Measurements from ENCODE around the gene MPRIP.
"Not testable (repeated sequence)": the region's sequence is repeated elsewhere in the genome, so short reads cannot be mapped to it uniquely, and the experiment has no call there.

The MPRIP gene

DNA sequence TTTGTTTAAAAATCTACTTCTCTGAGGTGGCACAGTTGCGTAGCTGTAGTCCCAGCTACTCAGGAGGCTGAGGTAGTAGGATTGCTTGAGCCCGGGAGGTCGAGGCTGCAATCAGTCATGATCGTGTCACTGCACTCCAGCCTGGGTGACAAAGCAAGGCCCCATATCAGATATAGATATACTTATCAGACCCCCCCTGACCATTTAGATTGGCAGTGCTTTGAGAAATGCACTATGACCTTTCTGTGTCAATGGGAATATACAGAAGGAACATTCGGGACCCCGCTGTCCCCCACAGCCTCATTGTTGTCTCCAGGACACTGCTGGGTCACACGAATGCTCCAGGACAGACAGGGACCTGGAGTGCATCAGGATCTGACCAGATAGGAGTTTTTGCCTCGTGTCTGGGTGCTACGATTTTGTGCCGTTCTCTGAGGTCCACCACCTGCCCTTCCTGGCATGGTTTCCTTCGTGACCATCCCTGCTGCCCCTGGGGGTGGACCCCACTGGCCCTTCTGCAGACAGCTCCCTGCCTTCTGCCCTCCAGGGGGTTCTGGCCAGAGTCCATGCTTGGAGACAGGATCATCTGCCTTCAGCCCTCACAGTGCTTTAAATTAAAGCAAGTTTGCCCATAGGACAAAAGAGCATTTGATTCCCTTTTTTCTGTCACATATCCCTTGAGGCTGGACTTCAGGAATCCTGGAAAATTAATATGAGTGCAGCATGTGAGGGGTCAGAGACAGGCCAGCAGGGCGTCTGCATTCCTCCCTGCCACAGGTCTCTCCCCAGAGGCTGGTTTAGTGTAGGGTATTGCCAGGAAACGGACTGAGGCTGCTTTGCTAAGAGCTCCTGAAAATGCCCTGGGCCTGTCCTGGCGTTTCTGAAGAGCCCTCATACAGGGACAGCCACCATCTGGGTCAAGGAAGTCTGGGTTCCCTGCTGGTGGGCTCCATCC lies 144.6 kb downstream of the MPRIP start:
- no peak for DNase-seq
- Mint-ChIP-seq H3K4me1 (peaks cover 62% of the 10 kb centered on the region), H3K9me3 (no peaks in the 10 kb centered on the region), H3K4me3 (no peak overlapping the region), H3K27ac (peak overlapping the region; percentile 97), H3K27me3 (no peaks in the 10 kb centered on the region), H3K36me3 (peaks cover 61% of the 10 kb centered on the region)
- CTCF ChIA-PET: interaction anchor here (1.2 kb wide), 1 partner anchor 19 kb away, joined by 3 read pairs; the partner anchor contains the start of gene PLD6

GRCh38 chr17:17188586-17188985 lies 146.3 kb downstream of the MPRIP start:
- CTCF ChIA-PET: no interaction called here
- H3K27ac Mint-ChIP-seq: no peak overlapping the region
- peaks cover 49% of the 10 kb centered on the region for H3K4me1 Mint-ChIP-seq

DNA sequence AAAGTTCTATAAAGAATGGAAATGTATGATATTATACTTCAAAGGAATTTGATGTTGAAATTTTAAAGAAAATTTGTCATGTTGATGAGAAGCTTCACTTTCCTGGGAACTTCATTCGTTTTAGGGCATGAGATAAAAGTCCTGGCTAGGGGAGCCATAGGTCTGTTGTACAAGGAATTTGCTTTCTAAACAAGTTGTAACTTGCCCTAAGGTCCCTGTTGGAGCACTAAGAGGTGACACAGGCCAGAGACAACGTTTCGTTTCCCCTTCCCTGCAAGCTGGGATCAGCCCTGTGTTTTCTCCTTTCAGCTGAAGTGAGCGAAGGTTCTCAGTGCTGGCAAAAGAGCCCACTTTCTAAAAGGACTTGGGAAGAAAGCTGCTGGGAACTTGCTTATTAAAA lies 147.3 kb downstream of the MPRIP start:
- H3K4me1 Mint-ChIP-seq: peaks cover 39% of the 10 kb centered on the region
- no peaks in the 10 kb centered on the region for H3K27me3 Mint-ChIP-seq
- CTCF ChIA-PET: interaction anchor here (0.7 kb wide), 1 partner anchor 165 kb away, joined by 3 read pairs; no protein-coding TSS in a partner anchor
- no peak overlapping the region for H3K4me3 Mint-ChIP-seq
- no peak for DNase-seq
- H3K27ac Mint-ChIP-seq: peak overlapping the region; percentile 49
- peaks cover 43% of the 10 kb centered on the region for H3K36me3 Mint-ChIP-seq
- no peaks in the 10 kb centered on the region for H3K9me3 Mint-ChIP-seq

More at GRCh38 chr17:17188586-17188985, 146.3 kb downstream of the MPRIP start:
- Mint-ChIP-seq H3K4me3 (no peak overlapping the region), H3K9me3 (no peaks in the 10 kb centered on the region), H3K27me3 (no peaks in the 10 kb centered on the region), H3K36me3 (peaks cover 53% of the 10 kb centered on the region)
- no peak for DNase-seq

DNA sequence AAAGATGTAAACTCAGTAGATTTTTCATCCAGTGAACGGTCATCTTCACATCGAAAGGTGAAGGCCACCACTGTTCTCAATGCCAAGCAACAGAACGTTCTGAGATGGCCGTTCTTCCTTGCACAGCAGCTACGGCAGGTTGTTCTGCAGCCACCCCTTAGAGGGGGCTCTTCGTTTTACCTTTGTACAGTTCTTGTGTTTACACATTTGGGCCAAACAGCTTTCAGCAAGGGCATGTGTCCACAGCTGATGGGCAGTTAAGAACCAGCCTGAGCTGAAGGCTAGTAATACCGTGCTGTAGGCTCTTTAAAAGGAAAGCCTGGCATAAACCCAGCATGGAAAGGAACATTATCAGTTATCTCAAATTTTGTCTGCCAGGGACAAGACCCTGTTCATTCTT lies 147.9 kb downstream of the MPRIP start:
- Mint-ChIP-seq H3K27ac (no peak overlapping the region), H3K36me3 (peaks cover 38% of the 10 kb centered on the region), H3K27me3 (no peaks in the 10 kb centered on the region), H3K4me1 (peaks cover 33% of the 10 kb centered on the region), H3K4me3 (no peak overlapping the region), H3K9me3 (no peaks in the 10 kb centered on the region)
- CTCF ChIA-PET: interaction anchor here (0.6 to 1.3 kb wide), 5 partner anchors 8 to 110 kb away, joined by 3 read pairs; no protein-coding TSS in a partner anchor
- DNase-seq: no peak

GRCh38 chr17:17191346-17191792 lies 149.1 kb downstream of the MPRIP start:
- Mint-ChIP-seq H3K27ac (no peak overlapping the region), H3K36me3 (peaks cover 26% of the 10 kb centered on the region), H3K4me3 (no peak overlapping the region), H3K9me3 (no peaks in the 10 kb centered on the region), H3K4me1 (peaks cover 21% of the 10 kb centered on the region), H3K27me3 (no peaks in the 10 kb centered on the region)
- DNase-seq: no peak
- CTCF ChIA-PET: interaction anchor here (0.9 to 1.3 kb wide), 3 partner anchors 14 to 36 kb away, joined by 3 read pairs; no protein-coding TSS in a partner anchor

DNA sequence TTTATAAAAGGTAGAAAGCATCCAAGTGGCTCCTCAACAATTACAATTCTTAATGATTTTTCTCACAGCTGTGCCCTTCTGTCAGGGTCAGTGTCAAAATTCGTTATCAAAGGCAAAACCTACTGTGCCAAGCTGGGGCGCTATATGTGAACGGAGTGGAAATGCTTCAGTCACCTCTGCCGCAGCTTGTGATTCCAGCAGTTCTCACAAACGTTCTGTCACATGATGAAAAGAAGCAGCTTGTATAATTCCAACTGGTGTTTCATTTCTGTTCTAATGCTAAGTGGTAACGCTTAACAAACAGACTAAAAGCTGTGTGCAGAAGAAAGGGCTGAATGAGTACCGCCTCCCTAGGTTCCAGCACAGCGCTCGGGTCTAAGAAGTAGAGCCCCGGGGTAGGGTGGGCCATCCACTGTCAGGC lies 149.7 kb downstream of the MPRIP start:
- H3K4me3 Mint-ChIP-seq: no peak overlapping the region
- no peaks in the 10 kb centered on the region for H3K9me3 Mint-ChIP-seq
- peaks cover 20% of the 10 kb centered on the region for H3K4me1 Mint-ChIP-seq
- no peak for DNase-seq
- peaks cover 21% of the 10 kb centered on the region for H3K36me3 Mint-ChIP-seq
- CTCF ChIA-PET: interaction anchor here (0.9 to 1.0 kb wide), 2 partner anchors 13 to 36 kb away, joined by 3 read pairs; no protein-coding TSS in a partner anchor
- H3K27ac Mint-ChIP-seq: no peak overlapping the region
- no peaks in the 10 kb centered on the region for H3K27me3 Mint-ChIP-seq

DNA sequence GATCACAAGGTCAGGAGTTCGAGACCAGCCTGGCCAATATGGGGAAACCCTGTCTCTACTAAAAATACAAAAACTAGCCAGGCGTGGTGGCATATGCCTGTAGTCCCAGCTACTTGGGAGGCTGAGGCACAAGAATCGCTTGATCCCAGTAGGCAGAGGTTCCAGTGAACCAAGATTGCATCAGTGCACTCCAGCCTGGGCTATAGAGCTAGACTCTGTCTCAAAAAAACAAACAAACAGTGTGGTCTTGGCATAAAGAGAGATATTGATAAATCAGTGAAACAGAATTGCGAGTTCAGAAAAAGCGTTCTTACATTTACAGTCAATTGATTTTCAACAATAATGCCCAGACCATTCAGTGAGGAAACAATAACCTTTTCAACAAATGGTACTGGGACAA lies 153.2 kb downstream of the MPRIP start:
- CTCF ChIA-PET, H3K27me3 Mint-ChIP-seq, H3K27ac Mint-ChIP-seq, DNase-seq, H3K9me3 Mint-ChIP-seq, H3K4me3 Mint-ChIP-seq: not testable (repeated sequence)
- Mint-ChIP-seq H3K4me1 (peaks cover 14% of the 10 kb centered on the region), H3K36me3 (peaks cover 13% of the 10 kb centered on the region)

DNA sequence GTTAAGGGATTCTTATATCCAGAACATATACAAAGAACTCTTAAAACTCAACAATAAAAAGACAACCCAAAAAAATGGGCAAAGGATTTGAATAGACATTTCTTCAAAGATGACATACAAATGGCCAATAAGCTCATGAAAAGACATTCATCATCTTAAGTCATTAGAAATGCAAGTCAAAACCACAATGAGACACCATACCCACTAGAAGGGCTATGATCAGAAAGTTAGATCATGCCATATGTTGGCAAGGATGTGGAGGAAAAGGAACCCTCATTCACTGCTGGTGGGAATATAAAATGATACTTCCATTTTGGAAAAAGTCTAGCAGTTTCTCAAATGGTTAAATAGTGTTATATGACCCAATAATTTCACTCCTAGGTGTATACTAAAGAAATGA lies 154.5 kb downstream of the MPRIP start:
- no peaks in the 10 kb centered on the region for H3K9me3 Mint-ChIP-seq
- H3K27ac Mint-ChIP-seq: no peak overlapping the region
- peaks cover 16% of the 10 kb centered on the region for H3K36me3 Mint-ChIP-seq
- H3K4me1 Mint-ChIP-seq: peaks cover 14% of the 10 kb centered on the region
- H3K4me3 Mint-ChIP-seq: no peak overlapping the region
- no peaks in the 10 kb centered on the region for H3K27me3 Mint-ChIP-seq
- CTCF ChIA-PET: no interaction called here
- DNase-seq: no peak

- Mint-ChIP-seq H3K27ac (no peak overlapping the region), H3K27me3 (no peaks in the 10 kb centered on the region), H3K36me3 (peaks cover 24% of the 10 kb centered on the region), H3K4me3 (no peak overlapping the region), H3K4me1 (peaks cover 11% of the 10 kb centered on the region), H3K9me3 (no peaks in the 10 kb centered on the region)
- DNase-seq: no peak
- CTCF ChIA-PET: interaction anchor here (0.6 kb wide), 1 partner anchor 38 kb away, joined by 3 read pairs; no protein-coding TSS in a partner anchor
Observed at GRCh38 chr17:17198281-17198680, 156.0 kb downstream of the MPRIP start.

GRCh38 chr17:17200311-17200710 lies 158.1 kb downstream of the MPRIP start:
- H3K9me3 Mint-ChIP-seq: no peaks in the 10 kb centered on the region
- H3K36me3 Mint-ChIP-seq: peaks cover 38% of the 10 kb centered on the region
- H3K4me1 Mint-ChIP-seq: peaks cover 30% of the 10 kb centered on the region
- no peaks in the 10 kb centered on the region for H3K27me3 Mint-ChIP-seq
- CTCF ChIA-PET: interaction anchor here (0.9 kb wide), 1 partner anchor 59 kb away, joined by 3 read pairs; no protein-coding TSS in a partner anchor
- H3K27ac Mint-ChIP-seq: no peak overlapping the region
- DNase-seq: no peak
- no peak overlapping the region for H3K4me3 Mint-ChIP-seq

DNA sequence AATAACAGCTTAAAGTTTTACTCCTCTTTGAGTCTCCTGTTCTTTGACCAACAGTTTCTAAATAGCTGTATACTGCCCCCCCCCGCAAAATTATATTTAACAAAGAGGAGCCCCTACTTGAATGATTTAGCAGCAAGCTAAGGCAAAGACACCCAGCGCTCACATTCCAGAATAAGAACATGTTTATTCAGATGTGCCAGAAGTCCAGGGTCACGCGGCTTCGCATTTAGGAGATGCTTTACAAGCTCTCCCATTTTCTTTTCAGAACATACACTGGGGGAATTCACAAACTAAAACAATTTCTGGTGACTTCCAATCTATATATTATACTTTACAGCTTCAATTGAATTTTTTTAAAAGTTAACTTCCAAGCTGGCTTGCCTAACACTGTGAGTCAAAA lies 158.6 kb downstream of the MPRIP start:
- no peaks in the 10 kb centered on the region for H3K9me3 Mint-ChIP-seq
- CTCF ChIA-PET: interaction anchor here (0.9 kb wide), 1 partner anchor 60 kb away, joined by 3 read pairs; no protein-coding TSS in a partner anchor
- peaks cover 34% of the 10 kb centered on the region for H3K4me1 Mint-ChIP-seq
- no peak overlapping the region for H3K27ac Mint-ChIP-seq
- peaks cover 38% of the 10 kb centered on the region for H3K36me3 Mint-ChIP-seq
- H3K27me3 Mint-ChIP-seq: no peaks in the 10 kb centered on the region
- no peak for DNase-seq
- no peak overlapping the region for H3K4me3 Mint-ChIP-seq

GRCh38 chr17:17201271-17201670 lies 159.0 kb downstream of the MPRIP start:
- DNase-seq: no peak
- CTCF ChIA-PET: interaction anchor here (0.9 kb wide), 1 partner anchor 60 kb away, joined by 3 read pairs; no protein-coding TSS in a partner anchor
- Mint-ChIP-seq H3K36me3 (peaks cover 38% of the 10 kb centered on the region), H3K4me1 (peaks cover 36% of the 10 kb centered on the region), H3K9me3 (no peaks in the 10 kb centered on the region), H3K27ac (no peak overlapping the region), H3K4me3 (no peak overlapping the region), H3K27me3 (no peaks in the 10 kb centered on the region)

DNA sequence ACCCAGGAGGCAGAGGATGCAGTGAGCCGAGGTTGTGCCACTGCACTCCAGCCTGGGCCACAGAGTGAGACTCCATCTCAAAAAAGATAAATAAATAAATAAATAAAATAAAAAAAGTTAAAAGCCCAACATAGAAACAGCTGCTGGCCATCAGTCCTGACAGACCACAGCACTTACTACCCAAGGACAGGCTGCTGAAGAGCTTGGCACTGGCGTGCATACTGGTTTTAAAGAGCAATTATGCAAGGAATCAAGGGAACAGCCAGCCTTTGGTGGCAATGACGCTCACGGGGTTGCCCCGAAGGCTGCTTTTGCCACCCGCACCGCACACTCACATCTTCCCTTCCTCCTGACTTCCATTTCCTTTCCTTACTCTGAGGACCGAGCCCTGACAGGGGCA lies 159.7 kb downstream of the MPRIP start:
- H3K4me3 Mint-ChIP-seq: no peak overlapping the region
- H3K27ac Mint-ChIP-seq: no peak overlapping the region
- H3K9me3 Mint-ChIP-seq: no peaks in the 10 kb centered on the region
- peaks cover 35% of the 10 kb centered on the region for H3K4me1 Mint-ChIP-seq
- H3K27me3 Mint-ChIP-seq: no peaks in the 10 kb centered on the region
- H3K36me3 Mint-ChIP-seq: peaks cover 38% of the 10 kb centered on the region
- CTCF ChIA-PET: no interaction called here
- DNase-seq: no peak

DNA sequence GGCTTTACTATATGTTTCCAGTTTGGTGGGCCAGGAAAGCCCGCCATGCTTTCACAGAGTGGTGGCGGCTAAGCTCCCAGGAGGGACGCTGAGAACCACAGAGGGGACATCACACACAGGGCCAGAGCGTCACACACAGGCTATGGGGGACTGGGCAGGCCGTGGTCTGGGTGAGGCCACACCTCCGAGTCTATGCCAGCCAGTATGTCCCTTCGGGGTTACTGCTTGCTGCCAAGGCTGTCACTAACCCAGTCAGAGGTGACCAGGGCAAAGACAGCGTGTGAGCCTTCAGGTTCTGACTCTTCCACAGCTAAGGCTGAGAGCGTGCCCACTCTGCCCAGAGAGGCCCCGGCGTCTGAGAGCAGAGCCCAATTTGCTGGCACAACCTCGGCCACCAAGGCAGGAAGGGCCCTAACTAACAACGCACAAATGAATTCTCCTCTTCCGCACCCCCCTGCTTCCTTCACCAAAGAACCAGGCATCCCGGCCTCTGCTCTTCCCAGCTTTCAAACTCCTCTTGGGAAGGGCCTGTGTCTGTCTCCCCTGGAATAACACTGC lies 161.0 kb downstream of the MPRIP start:
- Mint-ChIP-seq H3K27me3 (no peaks in the 10 kb centered on the region), H3K27ac (peak overlapping the region; percentile 14), H3K4me1 (peaks cover 30% of the 10 kb centered on the region), H3K4me3 (peak overlapping the region; percentile 18), H3K9me3 (no peaks in the 10 kb centered on the region), H3K36me3 (peaks cover 35% of the 10 kb centered on the region)
- DNase-seq: no peak
- CTCF ChIA-PET: no interaction called here
